ENCODE data around the gene HSD17B2.
"Not testable (repeated sequence)": the region's sequence is repeated elsewhere in the genome, so short reads cannot be mapped to it uniquely, and the experiment has no call there.

The HSD17B2 gene

DNA sequence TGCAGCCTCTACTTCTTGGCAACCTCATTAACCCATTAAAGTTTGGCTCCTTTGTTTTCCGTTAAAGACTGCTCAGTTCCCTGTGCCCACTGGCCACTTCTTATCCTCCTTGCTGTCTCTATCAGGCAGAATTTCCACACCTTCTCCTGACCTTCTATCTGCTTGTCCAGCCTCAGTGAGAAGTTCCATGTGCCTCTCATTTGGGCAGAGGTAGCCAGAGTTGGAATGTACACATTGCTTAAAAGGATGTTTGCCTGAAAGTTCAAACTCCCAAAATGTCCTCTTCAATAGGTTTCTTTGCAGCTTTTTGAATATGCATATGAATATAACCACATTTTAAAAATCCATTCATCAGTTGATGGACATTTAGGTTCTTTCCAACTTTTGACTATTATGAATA lies 47.0 kb downstream of the HSD17B2 start:
- DNase-seq (ENCODE audit: low read depth) = no peak

DNA sequence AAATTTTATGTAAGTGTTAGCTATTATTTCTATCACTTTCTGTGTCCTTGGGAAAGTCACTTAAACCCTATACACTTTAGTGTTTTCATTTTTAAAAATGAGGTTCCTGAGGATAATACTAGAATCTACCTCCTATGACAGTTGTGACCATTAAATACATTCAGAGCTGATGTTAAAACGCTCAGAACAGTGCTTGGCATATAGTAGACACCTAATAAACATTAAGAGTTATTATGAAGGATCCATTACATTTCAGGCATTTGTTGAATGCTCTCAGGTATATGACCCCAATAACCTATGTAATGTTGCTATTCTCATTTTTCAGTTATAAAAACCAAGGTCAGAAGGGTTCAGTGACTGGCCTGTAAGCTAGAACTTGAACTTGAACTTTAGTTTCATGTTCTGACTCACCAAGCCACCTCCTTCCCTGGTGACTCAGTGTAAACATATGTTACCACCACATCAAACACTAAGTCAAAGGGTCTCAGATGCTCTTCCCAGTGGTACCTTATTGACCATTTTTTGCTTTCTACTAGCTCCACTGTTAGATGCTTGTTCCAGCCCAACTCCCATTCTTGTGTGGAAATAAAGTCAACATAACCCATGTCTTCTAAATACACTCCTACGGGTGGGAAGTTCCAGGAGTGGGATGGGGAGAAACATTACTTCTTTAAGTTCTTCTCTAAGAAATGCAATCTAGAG lies 47.6 kb downstream of the HSD17B2 start:
- no peak for DNase-seq (ENCODE audit: low read depth)

DNA sequence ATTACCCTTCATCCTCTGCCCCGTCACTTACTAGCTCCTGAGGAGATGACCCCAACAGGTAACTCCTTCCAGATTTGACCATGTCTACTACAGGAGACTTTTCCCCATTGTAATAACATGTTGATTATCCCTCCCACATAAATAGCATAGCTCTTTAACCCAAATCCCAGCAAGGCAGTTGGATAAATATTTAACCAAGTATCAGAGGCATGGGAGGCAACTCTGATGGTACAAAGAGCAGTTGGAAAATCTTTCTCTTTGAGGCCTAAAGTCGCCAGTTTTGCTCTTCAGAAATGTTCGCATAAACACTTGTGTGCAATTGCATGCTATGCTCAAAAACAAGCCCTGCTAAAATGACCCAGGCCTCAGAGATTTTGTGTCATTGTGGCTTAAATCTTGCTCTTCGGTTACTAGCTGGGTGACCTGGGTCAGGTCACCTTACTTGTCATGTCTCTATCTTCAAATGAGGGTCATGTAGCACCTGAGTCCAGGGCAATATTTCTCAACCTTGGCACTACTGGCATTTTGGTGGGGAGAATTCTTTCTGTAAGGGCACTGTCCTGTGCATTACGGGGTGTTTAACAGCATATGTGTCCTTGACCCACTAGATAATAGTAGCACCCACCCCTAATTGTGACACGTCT lies 48.8 kb downstream of the HSD17B2 start:
- DNase-seq (ENCODE audit: low read depth) = no peak

DNA sequence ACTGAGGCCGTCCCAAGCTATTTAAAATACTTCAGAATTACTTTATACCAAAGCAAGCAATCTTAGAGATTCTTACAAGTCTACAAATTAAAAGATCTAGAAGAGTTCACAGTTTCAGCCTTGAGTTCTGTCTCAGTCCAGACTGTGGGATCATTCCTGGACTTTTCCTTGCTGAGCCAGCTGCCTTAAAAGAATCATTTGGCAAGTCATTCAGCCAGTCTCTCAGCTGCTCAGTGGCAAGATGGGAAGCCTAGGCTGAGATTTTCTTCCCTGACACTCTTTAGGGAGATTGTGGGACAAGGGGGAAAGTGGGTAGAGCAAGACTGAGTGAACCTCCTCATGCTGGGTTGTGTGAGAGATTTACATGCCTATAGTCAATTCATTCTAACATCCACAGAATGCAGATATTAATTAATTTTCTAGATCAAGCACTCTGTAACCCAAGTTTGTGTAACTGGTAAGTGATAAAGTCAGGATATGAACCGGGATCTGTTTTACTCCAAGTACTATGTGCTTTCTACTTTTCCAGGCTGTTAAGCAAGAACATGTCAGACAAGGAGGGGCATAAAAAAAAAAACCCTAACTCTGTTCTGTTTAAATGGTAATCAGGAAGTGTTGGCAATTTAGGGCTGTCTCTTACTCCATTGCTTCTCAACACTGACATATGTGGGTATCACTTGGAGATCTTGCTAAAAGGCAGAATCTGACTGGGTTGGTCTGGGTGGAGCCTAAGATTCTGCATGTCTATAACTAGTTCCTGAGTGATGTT lies 50.1 kb downstream of the HSD17B2 start:
- DNase-seq (ENCODE audit: low read depth) = no peak

DNA sequence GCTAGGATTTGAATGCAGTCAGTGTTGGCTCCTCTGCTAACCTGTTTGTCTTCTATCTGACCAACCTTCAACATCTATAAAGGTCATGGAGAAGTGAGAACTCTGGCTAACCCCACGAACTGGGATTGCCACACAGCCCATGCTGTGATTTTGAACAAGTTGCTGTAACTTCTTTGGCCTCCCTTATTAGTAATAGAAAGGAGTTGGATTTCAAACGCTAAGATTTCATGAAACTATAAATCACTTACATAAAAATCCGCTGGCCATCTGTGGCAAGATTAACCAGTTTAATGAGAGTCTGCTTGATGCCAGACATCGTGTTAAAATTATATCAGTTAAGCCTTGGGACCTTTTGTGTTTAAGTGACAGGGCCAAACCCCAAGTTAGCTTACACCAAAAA lies 53.4 kb downstream of the HSD17B2 start:
- no peak for DNase-seq (ENCODE audit: low read depth)

DNA sequence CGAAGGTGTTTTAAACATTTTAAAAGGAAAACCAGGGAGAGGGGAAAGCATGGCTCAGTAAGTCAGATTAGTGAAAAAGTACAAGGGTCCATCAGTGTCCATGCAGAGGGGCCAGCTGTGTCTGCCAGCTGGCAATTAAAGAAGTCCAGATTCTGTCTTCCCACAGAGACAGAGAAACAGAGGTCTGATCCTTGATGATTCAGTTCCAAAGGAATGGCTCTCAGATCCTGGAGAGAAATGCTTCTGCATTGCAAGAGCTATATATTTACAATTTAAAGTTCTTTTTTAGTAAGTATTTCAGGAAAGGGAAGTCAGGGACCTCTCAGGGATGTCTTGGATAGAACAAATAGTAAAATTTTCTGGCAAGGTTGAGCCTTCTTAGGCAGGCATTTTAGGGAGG lies 56.2 kb downstream of the HSD17B2 start:
- no peak for DNase-seq (ENCODE audit: low read depth)

DNA sequence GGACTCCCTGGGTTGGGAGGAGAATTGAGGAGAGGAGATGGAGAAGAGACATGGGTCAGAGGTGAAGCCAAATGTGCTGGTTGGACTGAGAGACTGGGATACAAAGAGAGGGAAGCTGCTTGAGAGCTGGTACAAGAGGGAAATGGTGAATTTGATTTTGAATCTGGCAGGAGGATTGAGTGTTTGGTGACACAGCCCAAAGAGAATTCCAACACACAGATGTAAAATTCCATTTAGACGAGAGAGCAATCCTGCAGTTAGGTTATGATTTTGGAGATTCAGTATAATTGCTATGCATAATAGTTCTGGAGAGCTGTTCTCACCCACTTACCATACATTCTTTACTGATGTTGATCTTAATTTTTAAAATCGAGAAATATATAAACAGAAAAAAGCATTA lies 57.7 kb downstream of the HSD17B2 start:
- DNase-seq (ENCODE audit: low read depth) = no peak

DNA sequence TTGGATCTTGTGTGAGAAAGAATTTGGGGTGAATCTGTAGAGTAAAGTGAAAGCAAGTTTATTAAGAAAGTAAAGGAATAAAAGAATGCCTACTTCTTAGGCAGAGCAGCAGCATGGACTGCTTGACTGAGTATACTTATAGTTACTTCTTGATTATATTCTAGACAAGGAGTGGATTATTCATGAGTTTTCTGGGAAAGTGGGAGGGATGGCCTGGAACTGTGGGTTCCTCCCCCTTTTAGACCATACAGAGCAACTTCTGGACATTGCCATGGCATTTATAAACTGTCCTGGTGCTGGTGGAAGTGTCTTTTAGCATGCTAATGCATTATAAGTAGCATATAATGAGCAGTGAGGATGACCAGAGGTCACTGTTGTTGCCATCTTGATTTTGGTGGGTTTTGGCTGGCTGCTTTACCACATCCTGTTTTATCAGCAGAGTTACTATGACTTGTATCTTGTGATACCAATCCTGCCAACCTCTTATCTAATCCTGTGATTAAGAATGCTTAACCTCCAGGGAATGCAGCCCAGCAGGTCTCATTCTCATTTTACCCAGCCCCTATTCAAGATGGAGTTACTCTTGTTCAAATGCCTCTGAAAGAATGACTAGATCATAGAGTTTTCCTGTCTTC lies 58.7 kb downstream of the HSD17B2 start:
- no peak for DNase-seq (ENCODE audit: low read depth)

DNA sequence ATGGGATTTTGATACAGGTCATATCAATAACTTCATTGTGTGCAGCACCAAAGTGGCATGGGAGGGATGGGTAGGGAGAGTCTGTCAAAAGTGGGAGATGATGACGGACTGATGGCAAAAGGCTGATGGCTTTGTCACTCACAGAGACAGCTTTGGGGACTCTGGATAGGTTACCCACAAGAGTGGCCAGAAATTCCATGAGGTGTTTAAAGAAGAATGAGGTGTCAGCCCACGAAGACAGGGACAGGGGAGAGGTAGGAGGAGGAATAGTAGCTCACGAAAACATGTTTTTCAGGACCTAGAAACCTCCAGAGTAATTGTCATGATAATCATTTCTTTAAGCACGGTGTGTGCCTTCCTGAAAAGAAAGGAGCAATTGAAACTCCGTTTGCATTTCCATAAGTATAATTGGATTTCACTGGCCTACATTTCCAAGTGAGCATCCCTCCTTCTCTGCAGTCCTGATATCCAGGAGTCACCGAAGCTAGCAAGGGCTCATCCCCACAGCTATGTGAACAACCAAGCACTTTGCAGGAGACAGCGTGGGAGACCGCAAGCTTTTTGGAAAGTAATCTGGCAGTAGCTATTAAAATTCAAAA lies 60.0 kb downstream of the HSD17B2 start:
- DNase-seq (ENCODE audit: low read depth) = no peak

DNA sequence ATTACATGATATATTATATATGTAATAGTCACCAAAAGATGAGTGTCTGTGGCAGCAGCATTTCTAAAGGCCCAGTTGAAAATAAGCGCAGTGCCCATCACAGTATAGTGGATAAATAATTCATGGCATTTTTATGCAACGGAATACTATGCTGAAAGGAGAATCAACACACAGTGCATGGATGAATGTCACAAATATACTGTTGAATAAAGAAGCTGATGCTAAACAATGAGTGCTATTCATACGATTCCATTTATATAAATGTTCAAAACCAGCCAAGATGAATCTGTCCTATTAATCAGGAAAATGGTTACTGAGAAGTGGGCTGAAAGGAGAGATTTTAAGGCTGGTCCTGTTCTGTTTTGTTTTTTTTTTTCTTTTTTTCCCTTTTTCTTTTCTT lies 61.6 kb downstream of the HSD17B2 start:
- no peak for DNase-seq (ENCODE audit: low read depth)

DNA sequence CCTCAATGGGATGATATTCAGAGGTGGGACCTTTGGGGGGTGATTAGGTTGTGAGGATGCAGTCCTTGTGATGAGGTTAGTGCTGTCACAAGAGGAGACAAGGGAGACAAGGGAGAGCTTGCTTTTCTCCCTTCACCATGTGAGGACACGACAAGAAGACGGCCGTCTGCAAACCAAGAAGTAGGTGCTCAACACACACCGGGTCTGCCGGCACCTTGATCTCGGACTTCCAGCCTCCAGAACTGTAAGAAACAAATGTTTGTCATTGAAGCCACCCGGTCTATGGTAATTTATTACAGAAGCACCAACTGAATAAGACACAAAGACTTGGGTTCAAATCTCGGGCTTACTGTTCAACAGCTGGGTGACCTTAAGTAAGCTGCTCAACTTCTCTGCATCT lies 70.1 kb downstream of the HSD17B2 start:
- no peak for DNase-seq (ENCODE audit: low read depth)

DNA sequence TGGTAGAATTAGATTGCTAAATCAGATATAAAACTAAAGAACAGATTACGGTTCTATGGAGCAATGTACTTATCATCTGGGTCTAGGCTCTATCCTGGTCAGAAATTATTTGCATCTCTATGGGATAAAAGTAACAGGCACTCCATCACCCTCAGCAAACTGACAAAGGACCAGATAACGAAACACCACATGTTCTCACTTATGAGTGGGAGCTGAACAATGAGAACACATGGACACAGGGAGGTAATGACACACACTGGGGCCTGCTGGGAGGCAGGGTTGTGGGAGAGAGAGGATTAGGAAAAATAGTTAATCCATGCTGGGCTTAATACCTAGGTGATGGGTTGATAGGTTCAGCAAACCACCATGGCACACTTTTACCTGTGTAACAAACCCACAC lies 73.0 kb downstream of the HSD17B2 start:
- DNase-seq (ENCODE audit: low read depth) = no peak

DNA sequence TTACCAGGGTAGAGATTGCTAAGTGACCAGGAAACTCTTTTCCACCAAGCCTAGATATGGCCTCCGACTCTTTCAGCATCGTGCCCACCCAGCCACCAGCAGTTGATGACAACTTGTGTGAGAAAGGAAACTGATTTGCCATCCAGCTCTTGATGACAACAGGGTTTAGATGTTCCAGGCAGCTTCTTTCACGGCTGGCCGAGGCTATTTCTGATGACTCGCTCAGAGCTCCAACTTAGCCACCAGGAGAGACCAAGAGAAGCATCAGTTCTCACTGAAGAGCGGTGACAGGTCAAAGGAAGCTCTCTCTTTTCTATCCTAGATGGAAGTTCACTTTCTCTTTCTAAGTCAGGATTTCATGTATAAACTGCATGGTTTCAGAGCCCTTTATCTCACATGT lies 73.7 kb downstream of the HSD17B2 start:
- DNase-seq (ENCODE audit: low read depth) = no peak

DNA sequence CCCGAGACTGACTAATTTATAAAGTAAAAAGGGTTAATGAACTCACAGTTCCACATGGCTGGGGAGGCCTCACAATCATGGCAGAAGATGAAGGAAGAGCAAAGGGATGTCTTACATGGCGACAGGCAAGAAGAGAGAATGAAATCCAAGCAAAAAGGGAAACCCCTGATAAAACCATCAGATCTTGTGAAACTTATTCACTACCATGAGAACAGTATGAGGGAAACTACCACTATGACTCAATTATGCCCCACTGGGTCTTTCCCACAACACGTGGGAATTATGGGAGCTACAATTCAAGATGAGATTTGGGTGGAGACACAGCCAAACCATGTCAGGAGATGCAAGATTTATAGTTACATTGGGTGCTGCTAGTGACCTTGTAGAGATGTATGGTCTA lies 74.2 kb downstream of the HSD17B2 start:
- not testable (repeated sequence) for DNase-seq (ENCODE audit: low read depth)

DNA sequence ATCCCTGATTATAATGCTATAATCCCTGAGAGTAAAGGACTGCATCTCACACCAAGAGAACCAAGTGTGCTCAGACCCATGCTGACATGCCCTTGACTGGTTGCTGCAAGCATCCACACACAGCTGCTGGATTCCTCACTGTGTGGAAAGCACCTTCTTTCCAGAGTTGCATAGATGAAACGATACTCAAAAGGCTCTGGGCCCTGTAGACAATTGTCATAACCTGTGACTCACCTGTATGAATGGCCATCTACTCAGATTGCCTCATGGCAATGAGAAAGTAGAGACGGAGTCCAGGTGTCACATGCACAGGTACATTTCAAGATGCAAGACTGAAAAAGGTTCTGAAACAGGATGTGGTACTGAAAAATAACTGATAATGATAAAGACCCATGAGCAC lies 76.9 kb downstream of the HSD17B2 start:
- no peak for DNase-seq (ENCODE audit: low read depth)

DNA sequence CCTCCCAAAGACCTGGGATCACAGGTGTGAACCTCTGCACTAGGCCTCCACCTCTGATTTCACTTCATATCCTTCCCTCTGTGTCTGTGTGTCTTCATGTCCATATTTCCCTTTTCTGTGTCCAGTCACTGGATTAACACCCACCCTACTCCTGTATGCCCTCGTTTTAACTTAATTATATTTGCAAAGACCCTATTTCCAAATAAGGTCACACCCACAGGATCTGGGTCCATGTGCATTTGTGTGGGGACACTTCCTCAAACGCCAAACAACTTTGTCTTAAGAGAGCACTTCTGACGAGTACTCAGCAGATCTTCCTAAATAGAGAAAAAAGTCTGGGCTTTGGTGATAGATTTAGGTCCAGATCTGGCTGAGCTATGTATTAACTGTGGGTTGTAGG lies 78.7 kb downstream of the HSD17B2 start:
- no peak for DNase-seq (ENCODE audit: low read depth)

DNA sequence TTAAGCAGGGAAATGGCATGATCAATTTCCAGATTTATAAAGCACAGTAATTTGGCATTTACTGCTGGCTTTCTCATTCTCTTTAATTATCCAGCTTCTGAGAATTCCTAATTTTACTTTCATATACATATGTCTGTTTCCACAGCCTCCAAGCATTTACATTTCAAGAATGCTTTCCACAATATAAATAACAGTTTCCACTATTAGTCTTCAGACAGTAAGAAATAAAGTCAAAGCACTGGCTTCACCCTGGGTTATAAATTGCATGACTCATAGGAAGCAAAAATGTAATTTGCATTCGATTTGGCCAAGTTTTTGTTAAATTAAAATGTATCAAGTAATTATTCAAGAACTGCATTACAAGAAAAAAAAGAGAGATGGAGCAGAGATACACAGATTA lies 81.5 kb downstream of the HSD17B2 start:
- no peak for DNase-seq (ENCODE audit: low read depth)

DNA sequence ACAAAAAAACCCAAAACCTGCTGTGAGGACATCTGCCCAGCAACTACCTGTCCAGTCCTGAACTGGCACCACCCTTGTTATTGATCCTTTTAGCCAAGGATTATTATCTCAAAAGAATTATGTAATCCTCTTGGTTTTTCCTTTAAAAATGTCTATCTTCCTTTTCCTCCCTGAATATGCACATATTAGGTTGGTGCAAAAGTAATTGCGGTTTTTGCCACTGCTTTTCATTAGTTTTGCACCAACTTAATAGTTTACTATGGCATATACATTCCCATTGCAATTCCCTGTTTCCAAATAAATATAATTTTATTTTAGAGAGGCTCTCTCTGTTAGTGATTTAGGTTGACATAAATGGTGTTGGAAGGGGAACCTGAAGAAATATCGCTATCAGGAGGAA lies 83.7 kb downstream of the HSD17B2 start:
- no peak for DNase-seq (ENCODE audit: low read depth)

DNA sequence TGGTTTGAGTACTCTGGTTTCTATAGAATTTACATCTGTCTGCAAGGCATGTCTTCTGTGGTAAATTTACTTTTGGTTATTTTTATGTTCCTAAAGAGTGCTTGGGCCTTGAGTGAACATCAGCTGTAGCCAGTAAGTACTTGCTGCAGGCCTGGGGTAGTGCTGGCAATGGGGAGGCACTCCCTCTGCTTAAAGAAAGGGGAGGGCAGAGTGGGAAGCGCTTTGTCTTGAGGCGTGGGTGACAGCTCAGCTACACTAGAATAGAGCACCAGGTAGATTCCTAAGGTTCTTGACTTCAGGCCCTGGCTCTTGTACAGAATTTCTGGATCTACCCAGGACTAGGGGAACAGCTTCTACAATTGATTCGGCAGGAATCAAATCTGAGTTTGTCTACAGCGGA lies 84.4 kb downstream of the HSD17B2 start:
- no peak for DNase-seq (ENCODE audit: low read depth)

DNA sequence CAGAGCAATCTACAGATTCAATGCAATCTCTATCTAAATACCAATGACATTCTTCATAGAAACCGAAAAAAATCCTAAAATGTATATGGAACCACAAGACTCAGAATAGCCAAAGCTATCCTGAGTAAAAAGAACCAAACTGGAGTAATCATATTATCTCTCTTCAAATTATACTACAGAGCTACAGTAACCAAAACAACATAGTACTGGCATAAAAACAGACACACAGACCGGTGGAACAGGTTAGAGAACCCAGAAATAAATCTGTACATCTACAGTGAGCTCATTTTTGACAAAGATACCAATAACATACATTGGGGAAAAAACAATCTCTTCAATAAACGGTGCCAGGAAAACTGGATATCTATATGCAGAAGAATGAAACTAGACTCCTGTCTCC lies 89.6 kb downstream of the HSD17B2 start:
- no peak for DNase-seq (ENCODE audit: low read depth)

DNA sequence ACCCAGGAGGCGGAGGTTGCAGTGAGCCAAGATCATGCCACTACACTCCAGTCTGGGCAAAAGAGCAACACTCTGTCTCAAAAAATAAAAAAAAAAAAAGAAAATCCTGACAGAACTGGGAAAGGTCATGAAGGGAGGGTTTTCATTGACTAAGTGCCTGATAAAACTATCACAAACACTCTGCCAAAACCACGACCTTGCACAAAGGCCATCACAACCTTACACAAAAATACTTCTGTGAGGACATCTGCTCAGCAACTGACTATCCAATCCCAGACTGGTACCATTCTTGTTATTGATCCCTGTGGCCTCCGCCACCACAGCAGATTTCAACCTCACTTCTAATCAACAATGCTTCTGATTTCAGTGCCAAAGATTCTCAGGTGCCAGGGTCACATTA lies 94.8 kb downstream of the HSD17B2 start:
- no peak for DNase-seq (ENCODE audit: low read depth)

DNA sequence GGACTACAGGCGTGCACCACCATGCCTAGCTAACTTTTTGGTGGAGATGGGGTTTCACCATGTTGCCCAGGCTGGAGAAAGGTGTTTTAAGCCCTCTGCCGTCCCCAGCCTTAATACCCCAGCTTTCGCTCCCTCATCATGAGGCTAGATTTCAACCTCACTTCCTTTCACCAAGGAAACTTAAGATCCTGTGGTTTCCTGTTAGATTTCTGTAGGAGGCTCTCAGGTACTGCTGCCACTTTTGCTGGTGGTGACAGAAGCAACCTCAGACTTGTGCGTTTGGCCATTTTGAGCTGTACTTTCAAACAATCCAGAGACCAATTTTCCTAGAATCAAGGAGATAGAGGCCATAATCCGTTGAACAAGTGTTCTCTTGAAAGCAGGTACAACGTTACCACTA lies 98.7 kb downstream of the HSD17B2 start:
- DNase-seq (ENCODE audit: low read depth) = no peak

DNA sequence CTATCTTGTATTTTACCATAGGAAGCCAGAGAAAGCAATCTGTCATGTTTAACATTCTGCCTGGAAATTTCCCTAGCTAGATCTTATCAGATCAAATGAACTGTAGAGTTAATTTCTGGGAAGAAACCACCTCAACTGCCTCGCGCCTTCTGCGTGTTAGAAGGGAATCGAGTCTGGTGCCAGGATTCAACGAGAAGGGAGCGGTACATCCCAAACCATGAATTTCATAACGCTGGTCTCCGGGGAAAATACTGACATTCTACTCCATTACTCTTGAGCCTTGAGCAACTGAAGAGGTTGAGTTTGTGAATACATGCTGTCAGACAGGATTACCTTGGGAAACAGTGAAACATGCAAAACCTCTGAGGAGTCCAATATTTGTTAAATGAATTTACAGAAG lies 99.8 kb downstream of the HSD17B2 start:
- no peak for DNase-seq (ENCODE audit: low read depth)

Data from stimulated activated CD8-positive, alpha-beta memory T cell treated with anti-CD3 and anti-CD28 coated beads, Interleukin-4, amount 100 ng/mL, for 24 hours (primary cell).